Karpas-422 (cell line): ENCODE measurements around the gene FAR2. TPM values are rescaled to one million over a fixed set of nuclear protein-coding genes. Genes with fewer than 3 reads are reported as not detected.

Experiments
- DNase-seq: peaks from one replicate; pipeline ENCODE4 v3.0.0-alpha.2; 2015
- H2AFZ ChIP-seq: fragments of 200-600 bp; sonication (generic); 2 replicates; pipeline ENCODE4 v1.6.1; 2014; ENCODE audit warnings: antibody characterized with exemption, low read length, mixed read lengths
- H3K27ac ChIP-seq: fragments of 200-600 bp; sonication (generic); 2 replicates; pipeline ENCODE4 v1.5.1; 2014; ENCODE audit warnings: mild to moderate bottlenecking, low read length, moderate library complexity
- H3K27me3 ChIP-seq: fragments of 200-600 bp; sonication (generic); 2 replicates; pipeline ENCODE4 v1.6.1; 2014; ENCODE audit warnings: low read length, mixed read lengths
- H3K36me3 ChIP-seq: fragments of 200-600 bp; sonication (generic); 2 replicates; pipeline ENCODE4 v1.6.1; 2014; ENCODE audit warnings: low read length, mixed read lengths; ENCODE audit not compliant: insufficient read depth
- H3K4me1 ChIP-seq: fragments of 200-600 bp; sonication (generic); 2 replicates; pipeline ENCODE4 v1.6.1; 2014; ENCODE audit warnings: mild to moderate bottlenecking, low read length, mixed read lengths
- H3K4me2 ChIP-seq: fragments of 200-600 bp; sonication (generic); 2 replicates; pipeline ENCODE4 v1.6.1; 2014; ENCODE audit warnings: low read length, low read depth, mild to moderate bottlenecking; ENCODE audit not compliant: poor library complexity, severe bottlenecking
- H3K4me3 ChIP-seq: fragments of 200-600 bp; sonication (generic); 2 replicates; pipeline ENCODE4 v1.5.1; 2014; ENCODE audit warnings: mild to moderate bottlenecking, antibody characterized with exemption, low read length, mixed read lengths
- H3K79me2 ChIP-seq: fragments of 200-600 bp; sonication (generic); 2 replicates; pipeline ENCODE4 v1.6.1; 2014; ENCODE audit warnings: mild to moderate bottlenecking, low read length, mixed read lengths
- H3K9ac ChIP-seq: fragments of 200-600 bp; sonication (generic); 2 replicates; pipeline ENCODE4 v1.6.0; 2014; ENCODE audit warnings: low read length
- H3K9me2 ChIP-seq: fragments of 200-600 bp; sonication (generic), shearing (Covaris generic); replicated peaks from 2 replicates; pipeline ENCODE4 v1.6.0; 2014; ENCODE audit warnings: mild to moderate bottlenecking, low read length, moderate library complexity; ENCODE audit not compliant: insufficient read depth
- H3K9me3 ChIP-seq: fragments of 300-700, 200-600 bp; sonication (generic); 2 replicates; pipeline ENCODE4 v1.6.1; 2014; ENCODE audit warnings: low read length, mixed read lengths
- H4K20me1 ChIP-seq: fragments of 200-600 bp; sonication (generic); 2 replicates; pipeline ENCODE4 v1.6.1; 2014; ENCODE audit warnings: mild to moderate bottlenecking, antibody characterized with exemption, low read length, low read depth; ENCODE audit not compliant: insufficient read depth
- total RNA-seq: library from RNA; depleted of rRNA; stranded (reverse); fragments of >200 nt; shearing (Covaris generic); gene quantifications from 2 replicates; pipeline ENCODE4 v1.2.3, GENCODE V29; 2014; ENCODE audit warnings: low replicate concordance

The FAR2 gene
- total RNA-seq, 1 experiment from 2014 or later: not detected

DNA sequence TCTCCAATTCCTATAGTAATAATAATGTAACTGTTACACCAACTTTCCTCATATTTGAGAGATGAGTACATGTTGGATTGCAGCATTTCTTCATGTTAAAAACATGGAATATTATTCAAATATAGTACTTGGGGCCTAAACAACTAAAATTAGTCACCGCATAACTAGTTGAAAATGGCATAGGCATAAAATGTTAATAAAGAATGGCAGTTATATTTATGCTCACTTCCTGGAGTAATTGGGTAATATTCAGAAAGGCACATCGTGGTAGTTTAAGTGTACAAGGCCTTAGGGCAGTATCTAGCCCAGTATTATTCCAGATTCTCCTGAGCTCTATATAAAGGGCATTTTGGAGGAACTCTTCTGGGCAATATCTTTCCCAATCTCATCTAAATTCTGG is 185.9 kb downstream of the FAR2 start:
- Histone ChIP-seq H4K20me1 (no peaks in the 10 kb centered on the region), H3K36me3 (peaks cover 3% of the 10 kb centered on the region; the same call in 1 of the 2 replicates), H3K9me2 (no peaks in the 10 kb centered on the region; the same call in 1 of the 2 replicates), H3K4me2 (no peak overlapping the region), H3K27me3 (no peaks in the 10 kb centered on the region), H3K9ac (no peak overlapping the region), H3K79me2 (no peaks in the 10 kb centered on the region), H3K9me3 (no peaks in the 10 kb centered on the region), H3K4me3 (no peak overlapping the region), H2AFZ (no peak overlapping the region), H3K27ac (no peak overlapping the region), H3K4me1 (no peaks in the 10 kb centered on the region)
- no peak for DNase-seq

DNA sequence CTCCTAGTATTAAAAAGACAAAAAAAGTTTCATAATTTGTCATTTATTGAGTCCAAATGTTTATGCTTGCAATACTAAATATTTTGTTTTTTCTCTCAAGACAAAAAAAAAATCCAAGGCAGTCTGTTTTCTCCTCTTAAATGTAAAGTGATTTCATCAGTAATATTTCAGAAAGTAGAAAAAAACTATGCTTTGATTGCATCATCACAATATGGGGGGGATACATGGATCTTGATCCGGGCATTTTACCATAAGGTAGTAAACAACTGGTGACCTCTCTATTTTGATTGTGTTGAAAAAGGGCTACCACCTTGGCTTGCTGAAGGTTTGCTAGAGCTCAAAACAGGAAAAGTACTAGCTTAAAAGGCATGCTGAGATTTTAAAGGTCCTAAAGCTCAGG is 188.2 kb downstream of the FAR2 start:
- DNase-seq: no peak
- Histone ChIP-seq H3K4me2 (no peak overlapping the region), H3K27ac (no peak overlapping the region), H3K4me1 (no peaks in the 10 kb centered on the region), H3K9me3 (no peaks in the 10 kb centered on the region), H3K36me3 (peaks cover 12% of the 10 kb centered on the region; the same call in 1 of the 2 replicates), H2AFZ (no peak overlapping the region), H3K27me3 (no peaks in the 10 kb centered on the region), H3K9ac (no peak overlapping the region), H4K20me1 (no peaks in the 10 kb centered on the region), H3K4me3 (no peak overlapping the region), H3K9me2 (no peaks in the 10 kb centered on the region; the same call in 1 of the 2 replicates), H3K79me2 (no peaks in the 10 kb centered on the region)

DNA sequence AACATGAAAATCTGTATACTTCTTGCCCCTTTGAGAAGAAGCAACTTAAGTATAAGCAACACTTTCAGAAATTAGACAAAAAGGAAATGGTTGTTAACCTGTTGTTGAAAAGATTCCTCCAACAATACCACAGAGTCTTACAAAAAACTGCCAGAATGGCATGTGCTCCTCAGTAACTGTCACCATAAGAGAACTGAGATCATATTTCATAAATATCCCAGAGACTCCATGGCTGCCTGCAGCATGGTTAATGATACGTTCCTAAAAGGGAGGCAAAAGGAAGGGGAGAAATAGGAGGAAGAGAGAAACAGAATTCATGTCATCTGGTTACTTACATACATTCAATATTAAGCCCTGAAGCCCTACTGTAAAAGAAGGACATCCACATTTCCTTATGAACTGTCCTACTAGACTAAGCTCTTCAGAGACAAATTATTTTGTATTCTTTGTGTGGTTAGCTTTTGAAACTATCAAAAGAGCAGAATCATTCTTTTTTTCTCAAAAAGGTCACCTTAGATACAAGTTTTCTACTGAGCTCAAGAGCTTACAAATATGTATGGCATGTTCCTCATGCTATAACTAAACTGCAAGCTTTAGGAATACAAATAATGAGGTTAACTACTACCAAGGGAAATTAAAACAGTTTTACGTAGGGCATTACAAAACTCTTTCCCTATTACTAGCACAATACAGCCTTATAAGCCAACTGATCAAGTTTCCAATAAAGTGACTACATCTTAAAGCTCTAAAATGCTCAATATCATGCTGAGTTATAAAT is 194.1 kb downstream of the FAR2 start:
- H3K4me3 ChIP-seq: no peak overlapping the region
- no peaks in the 10 kb centered on the region for H3K9me3 ChIP-seq
- no peak for DNase-seq
- peaks cover 13% of the 10 kb centered on the region; the same call in 1 of the 2 replicates for H3K79me2 ChIP-seq
- no peak overlapping the region for H2AFZ ChIP-seq
- no peaks in the 10 kb centered on the region for H3K27me3 ChIP-seq
- no peak overlapping the region for H3K27ac ChIP-seq
- peaks cover 5% of the 10 kb centered on the region; the same call in 1 of the 2 replicates for H3K4me1 ChIP-seq
- H3K4me2 ChIP-seq: no peak overlapping the region
- H4K20me1 ChIP-seq: no peaks in the 10 kb centered on the region
- no peak overlapping the region for H3K9ac ChIP-seq
- H3K9me2 ChIP-seq: no peaks in the 10 kb centered on the region
- peaks cover 47% of the 10 kb centered on the region; the same call in 1 of the 2 replicates for H3K36me3 ChIP-seq

DNA sequence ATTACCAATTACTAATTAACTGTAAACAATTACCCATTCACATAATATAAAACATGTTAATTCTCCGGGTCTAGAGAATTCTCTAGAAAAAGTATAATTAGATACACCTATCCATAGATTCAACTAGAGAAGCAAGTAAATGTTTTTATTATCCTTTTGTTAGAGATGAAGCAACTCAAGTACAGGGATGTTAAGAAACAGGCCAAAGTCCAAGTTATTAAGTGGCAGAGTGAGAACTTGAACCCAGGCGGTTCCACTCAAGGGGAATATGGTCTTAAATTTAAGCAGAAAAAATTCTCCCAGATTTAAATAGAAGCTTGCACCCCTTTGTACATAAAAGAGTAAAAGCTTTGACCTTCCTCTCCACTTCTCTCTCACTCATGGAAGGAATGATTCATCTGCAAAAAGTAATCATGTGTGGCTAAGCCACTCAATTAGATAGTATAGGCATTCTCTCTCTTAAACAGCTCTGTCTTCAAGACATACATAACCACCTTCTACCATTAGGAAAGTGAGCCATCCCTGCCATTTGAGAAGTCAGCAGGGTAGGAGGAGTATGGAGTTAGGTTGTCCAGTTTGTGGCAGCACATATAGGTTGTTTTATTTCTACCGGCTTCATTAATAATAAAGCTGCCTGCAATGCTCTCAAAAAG is 197.8 kb downstream of the FAR2 start:
- H3K36me3 ChIP-seq: peaks cover 59% of the 10 kb centered on the region; the same call in 1 of the 2 replicates
- no peaks in the 10 kb centered on the region for H3K27me3 ChIP-seq
- no peaks in the 10 kb centered on the region for H3K9me2 ChIP-seq
- no peak overlapping the region for H3K27ac ChIP-seq
- H3K4me3 ChIP-seq: no peak overlapping the region
- DNase-seq: no peak
- H3K4me1 ChIP-seq: peaks cover 5% of the 10 kb centered on the region; the same call in 1 of the 2 replicates
- H4K20me1 ChIP-seq: no peaks in the 10 kb centered on the region
- no peak overlapping the region for H3K4me2 ChIP-seq
- H2AFZ ChIP-seq: no peak overlapping the region
- H3K9me3 ChIP-seq: no peaks in the 10 kb centered on the region
- no peak overlapping the region for H3K9ac ChIP-seq
- peaks cover 22% of the 10 kb centered on the region; the same call in 1 of the 2 replicates for H3K79me2 ChIP-seq

DNA sequence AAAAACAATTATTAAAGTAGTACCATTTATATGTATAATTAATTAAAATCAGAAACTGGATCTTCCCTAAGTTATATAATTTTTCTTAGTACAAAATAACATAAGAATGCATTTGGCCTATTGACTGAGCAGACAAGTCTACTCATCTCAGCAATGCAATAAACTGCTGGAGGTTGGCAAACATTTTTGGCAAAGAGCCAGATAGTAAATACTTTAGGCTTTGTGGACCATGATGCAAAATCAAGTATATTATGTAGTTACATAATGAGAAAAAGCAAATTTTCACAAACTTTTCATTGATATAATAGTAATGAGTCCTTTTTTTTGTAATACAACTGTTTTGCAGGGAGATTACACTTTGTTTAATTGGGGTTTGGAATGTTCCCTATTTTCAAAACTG is 201.0 kb downstream of the FAR2 start:
- H3K27ac ChIP-seq: no peak overlapping the region
- H2AFZ ChIP-seq: no peak overlapping the region
- H3K27me3 ChIP-seq: no peaks in the 10 kb centered on the region
- H3K9ac ChIP-seq: no peak overlapping the region
- H3K4me1 ChIP-seq: no peaks in the 10 kb centered on the region
- H3K9me3 ChIP-seq: no peaks in the 10 kb centered on the region
- H3K4me3 ChIP-seq: no peak overlapping the region
- no peak overlapping the region for H3K4me2 ChIP-seq
- no peaks in the 10 kb centered on the region for H4K20me1 ChIP-seq
- peaks cover 18% of the 10 kb centered on the region; the same call in 1 of the 2 replicates for H3K79me2 ChIP-seq
- H3K9me2 ChIP-seq: no peaks in the 10 kb centered on the region
- no peak for DNase-seq
- peaks cover 51% of the 10 kb centered on the region; the same call in 1 of the 2 replicates for H3K36me3 ChIP-seq

DNA sequence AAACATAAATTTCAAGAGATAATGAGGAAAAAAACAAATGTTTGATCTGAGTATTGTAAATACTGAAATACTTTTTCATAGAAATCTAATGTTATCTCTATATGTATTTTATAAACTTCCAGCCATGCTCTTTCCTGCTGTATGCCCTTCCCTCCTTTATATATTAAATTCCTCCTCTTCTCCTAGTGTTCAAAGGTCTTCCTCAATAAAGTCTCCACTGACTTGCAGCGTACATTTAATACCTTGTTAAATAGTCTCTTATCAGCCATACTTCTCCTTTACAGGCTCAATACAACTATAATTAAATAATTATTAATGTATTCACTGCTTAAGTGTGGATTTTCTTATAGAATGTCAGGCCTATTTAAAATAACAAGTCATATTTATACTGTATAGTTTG is 205.9 kb downstream of the FAR2 start:
- Histone ChIP-seq H3K4me3 (no peak overlapping the region), H3K79me2 (peaks cover 24% of the 10 kb centered on the region), H3K27ac (no peak overlapping the region), H3K9ac (no peak overlapping the region), H4K20me1 (no peaks in the 10 kb centered on the region), H3K36me3 (peaks cover 54% of the 10 kb centered on the region; the same call in 1 of the 2 replicates), H3K9me3 (no peaks in the 10 kb centered on the region), H3K9me2 (no peaks in the 10 kb centered on the region), H3K4me1 (no peaks in the 10 kb centered on the region), H3K27me3 (no peaks in the 10 kb centered on the region), H2AFZ (no peak overlapping the region), H3K4me2 (no peak overlapping the region)
- DNase-seq: no peak

DNA sequence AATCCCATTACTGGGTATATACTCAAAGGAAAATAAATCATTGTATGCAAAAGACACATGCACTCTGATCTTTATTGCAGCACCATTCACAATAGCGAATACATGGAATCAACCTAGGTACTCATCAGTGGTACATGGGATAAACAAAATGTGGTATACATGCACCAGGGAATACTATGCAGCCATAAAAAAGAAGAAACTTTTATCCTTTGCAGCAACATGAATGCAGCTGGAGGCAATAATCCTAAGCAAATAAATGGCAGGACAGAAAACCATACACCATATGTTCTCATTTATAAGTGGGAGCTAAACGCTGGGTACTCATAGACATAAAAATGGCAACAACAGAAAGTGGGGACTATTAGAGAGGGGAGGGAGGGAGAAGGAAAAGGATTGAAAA is 216.0 kb downstream of the FAR2 start:
- Histone ChIP-seq H2AFZ (no peak overlapping the region), H3K4me1 (no peaks in the 10 kb centered on the region), H3K27ac (no peak overlapping the region), H3K9ac (no peak overlapping the region), H3K9me2 (no peaks in the 10 kb centered on the region), H4K20me1 (no peaks in the 10 kb centered on the region), H3K36me3 (peaks cover 69% of the 10 kb centered on the region), H3K4me2 (no peak overlapping the region), H3K9me3 (no peaks in the 10 kb centered on the region), H3K4me3 (no peak overlapping the region), H3K79me2 (peaks cover 74% of the 10 kb centered on the region), H3K27me3 (no peaks in the 10 kb centered on the region)
- DNase-seq: no peak

DNA sequence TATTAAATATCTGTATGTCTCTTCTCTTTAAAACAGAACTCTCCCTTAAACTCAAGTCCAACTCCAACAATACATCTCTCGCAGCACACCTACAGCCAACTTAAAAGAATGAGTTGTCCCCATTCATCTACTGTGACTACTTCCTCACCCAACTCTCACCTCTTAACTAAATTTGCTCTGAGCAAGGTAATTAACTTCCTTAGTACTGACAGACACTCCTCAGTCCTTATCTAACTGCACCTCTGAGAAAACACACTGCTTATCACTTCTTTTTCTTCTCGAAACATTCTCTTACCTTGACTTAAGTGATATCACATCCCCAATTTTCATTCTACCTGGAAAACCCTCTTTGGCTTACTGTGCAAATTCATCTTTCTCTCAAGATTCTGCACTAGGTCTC is 224.9 kb downstream of the FAR2 start:
- DNase-seq: no peak
- H3K27me3 ChIP-seq: no peaks in the 10 kb centered on the region
- no peak overlapping the region for H3K27ac ChIP-seq
- H3K9ac ChIP-seq: no peak overlapping the region
- no peak overlapping the region for H3K4me3 ChIP-seq
- H3K9me2 ChIP-seq: no peaks in the 10 kb centered on the region
- no peaks in the 10 kb centered on the region for H4K20me1 ChIP-seq
- H3K4me1 ChIP-seq: peaks cover 16% of the 10 kb centered on the region
- peaks cover 88% of the 10 kb centered on the region for H3K79me2 ChIP-seq
- no peak overlapping the region for H2AFZ ChIP-seq
- H3K9me3 ChIP-seq: no peaks in the 10 kb centered on the region
- no peak overlapping the region for H3K4me2 ChIP-seq
- peaks cover 49% of the 10 kb centered on the region for H3K36me3 ChIP-seq
